GM18867 (cell line): ENCODE results near the gene PRICKLE1.

ENCODE experiments used
- ATAC-seq: cut with Tn5 transposase; IDR thresholded peaks from one replicate; pipeline ENCODE4 v1.9.1; 2021; ENCODE audit warnings: mild to moderate bottlenecking, moderate library complexity; ENCODE audit not compliant: unreplicated experiment

The PRICKLE1 gene

DNA sequence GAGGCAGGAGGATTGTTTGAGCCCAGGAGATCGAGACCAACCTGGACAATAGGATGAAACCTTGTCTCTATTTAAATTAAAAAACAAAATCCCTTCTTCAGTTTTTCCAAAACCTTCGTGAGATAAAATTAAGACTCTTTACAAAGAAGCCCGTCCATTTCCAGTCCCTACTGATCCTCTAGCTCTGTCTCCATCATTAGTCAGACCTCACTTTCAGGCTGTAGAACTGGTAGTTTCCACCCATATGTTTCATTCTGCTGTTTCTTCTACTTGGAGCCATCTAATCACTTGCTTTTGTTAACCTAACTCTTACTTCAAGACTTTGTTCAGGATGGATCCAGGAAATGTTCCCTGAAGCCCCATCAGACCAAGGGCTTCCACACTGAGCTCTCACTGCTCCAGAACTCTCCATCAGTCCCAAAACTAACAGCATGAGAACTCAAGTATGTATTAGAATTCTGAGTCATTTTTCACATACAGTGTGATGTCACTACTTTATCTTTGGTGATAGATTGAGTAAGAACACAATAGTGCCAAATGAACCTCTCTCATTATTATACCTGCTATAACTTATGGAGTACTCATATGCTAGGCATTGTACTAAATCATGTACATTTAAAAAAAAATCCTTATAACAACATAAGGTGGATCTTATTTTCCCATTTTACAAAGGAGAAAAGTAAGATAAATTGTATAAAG, 90.8 kb downstream of the PRICKLE1 start:
- no peak for ATAC-seq

DNA sequence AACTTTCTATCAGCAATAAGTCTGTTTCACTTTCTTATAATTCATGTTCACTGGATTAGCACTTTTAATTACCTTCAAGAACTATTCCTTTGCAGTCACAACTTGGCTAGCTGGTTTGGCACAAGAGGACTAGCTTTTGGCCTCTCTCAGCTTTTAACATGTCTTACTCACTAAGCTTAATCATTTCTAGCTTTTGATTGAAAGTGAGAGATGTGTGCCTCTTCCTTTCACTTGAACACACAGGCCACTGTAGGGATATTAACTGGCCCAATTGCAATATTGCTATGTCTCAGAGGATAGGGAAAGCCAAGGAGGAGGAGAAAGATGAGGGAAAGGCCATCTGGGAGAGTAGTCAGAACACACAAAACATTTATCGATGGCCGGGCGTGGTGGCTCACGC, 92.7 kb downstream of the PRICKLE1 start:
- no peak for ATAC-seq

DNA sequence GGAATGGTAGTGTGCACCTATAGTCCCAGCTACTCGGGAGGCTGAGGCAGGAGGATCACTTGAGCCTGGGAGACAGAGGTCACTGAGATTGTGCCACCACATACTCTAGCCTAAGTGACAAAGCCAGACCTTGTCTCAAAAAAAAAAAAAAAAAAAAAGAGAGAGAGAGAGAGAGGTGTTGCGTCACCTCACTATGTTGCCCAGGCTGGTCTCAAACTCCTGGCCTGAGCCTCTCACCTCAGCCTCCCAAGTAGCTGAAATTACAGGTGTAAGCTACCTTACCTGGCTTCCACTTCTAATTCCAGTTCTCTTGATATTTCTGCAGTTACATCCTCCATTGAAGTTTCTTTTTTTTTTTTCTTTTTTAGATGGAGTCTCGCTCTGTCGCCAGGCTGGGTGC, 94.3 kb downstream of the PRICKLE1 start:
- ATAC-seq, result no peak

DNA sequence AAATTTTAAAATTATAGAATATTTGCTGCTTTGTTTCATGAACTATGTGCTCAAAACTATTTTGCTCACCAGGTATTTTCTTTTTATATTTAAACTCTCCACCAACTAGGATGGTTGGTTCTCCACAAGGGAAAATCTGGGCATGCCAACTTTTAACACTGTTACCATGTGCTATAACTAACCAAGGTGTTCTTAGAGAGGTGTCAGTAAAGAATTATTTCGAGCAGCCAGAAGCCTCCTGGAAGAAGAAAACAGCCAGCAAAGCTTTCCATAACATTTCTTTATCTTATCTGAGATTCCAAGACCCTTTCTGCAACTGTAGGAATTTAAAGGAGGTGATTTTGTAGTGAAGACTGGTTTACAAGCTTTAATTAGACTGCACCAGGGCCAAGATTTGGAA, 97.3 kb downstream of the PRICKLE1 start:
- ATAC-seq, result no peak

DNA sequence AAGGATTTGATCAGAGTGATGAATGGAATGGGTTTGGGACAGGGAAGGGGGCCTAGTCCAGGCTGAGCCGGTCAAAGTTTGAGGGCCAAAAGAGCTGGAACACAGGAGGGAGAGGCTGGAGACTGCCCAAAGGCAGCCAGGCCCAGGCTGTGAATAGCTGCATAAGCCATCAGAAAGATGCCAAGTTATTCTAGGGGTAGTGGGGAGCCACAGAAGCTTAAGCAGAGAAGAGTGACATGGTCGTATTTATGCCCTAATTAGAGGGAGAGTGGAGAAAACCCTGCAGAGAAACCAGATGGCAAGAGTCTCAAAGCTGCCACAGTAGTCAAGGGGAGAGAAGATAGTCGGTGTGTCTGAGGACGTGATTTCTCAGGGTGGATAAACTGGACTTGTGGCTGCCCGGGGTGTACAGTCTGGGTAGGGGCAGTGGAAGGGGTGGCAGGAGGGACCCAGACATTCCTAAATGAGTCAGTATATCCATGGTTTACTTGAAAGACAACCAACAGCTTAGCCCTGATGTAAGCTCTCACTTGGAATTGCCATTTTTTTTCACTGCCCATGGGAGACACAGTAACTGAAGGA, 99.2 kb downstream of the PRICKLE1 start:
- ATAC-seq, result no peak

DNA sequence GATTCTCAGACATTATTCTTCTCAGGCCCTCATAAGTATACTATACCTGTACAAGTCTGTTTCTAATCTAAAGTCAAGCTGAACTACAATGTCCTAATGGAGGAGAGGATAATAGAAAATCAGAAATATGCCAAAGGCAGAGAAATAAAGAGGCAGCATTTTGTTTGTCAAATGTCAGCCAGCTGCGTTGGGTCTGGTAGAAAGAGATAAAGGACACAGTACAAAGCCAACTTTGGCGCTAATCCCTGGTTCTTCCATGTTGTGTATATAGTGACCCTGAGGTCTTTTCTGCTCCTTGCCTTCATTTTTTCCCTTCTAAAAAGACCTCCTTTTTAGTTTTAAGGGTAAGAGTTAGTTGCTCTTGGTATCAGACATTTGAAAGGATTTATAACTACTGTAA, 103.1 kb downstream of the PRICKLE1 start:
- ATAC-seq, result no peak

DNA sequence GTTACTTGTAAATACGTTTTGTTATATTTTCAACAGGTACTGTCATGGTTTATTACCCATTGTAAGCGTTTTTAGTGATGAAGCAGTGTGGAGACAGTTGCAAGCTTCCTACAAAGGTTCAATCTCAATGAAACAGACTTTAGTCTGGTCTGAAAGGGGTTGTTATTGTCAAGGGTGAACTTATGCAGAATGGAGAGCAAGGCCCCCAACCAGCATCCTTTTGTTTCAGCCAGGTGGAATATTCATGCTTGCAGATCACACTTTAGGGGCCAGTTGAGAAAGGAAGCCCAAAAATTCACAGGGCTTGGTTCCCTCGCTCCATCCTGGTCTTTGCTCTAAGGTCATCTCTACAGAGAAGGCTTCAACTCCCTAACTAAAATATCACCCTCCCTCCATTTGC, 103.7 kb downstream of the PRICKLE1 start:
- no peak for ATAC-seq

DNA sequence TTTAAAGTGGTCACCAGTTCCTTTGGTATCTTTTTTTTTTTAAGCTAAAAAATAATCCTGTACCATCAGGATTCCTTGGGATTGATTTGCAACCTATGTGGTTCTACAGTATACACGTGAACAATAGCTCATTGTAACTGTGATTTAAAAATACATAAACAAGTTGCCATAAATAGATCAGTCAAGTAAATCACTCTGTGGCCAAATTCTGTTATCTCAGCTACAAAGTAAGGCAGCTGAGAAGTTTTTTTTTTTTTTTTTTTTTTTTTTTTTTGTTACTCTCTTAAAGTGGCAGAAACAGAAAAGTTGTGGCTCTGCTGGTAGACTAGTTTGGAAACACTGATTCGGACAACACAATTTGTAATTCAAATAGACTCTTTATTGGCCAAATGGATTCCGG, 104.5 kb downstream of the PRICKLE1 start:
- no peak for ATAC-seq

DNA sequence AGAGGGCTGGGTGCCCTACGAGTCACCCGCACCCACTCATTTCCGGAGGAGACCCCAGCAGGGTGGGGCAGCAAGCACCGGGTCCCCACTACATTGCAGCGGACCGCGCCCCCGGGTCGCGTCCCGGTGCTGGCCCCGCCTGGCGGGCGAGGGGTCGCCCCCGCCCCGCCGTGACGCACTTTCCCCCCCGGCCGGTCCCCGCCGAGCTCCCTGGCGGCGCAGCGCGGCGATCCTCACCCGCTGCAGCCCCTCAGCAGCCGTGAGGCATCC, 106.1 kb downstream of the PRICKLE1 start:
- ATAC-seq, result peak; percentile 36

DNA sequence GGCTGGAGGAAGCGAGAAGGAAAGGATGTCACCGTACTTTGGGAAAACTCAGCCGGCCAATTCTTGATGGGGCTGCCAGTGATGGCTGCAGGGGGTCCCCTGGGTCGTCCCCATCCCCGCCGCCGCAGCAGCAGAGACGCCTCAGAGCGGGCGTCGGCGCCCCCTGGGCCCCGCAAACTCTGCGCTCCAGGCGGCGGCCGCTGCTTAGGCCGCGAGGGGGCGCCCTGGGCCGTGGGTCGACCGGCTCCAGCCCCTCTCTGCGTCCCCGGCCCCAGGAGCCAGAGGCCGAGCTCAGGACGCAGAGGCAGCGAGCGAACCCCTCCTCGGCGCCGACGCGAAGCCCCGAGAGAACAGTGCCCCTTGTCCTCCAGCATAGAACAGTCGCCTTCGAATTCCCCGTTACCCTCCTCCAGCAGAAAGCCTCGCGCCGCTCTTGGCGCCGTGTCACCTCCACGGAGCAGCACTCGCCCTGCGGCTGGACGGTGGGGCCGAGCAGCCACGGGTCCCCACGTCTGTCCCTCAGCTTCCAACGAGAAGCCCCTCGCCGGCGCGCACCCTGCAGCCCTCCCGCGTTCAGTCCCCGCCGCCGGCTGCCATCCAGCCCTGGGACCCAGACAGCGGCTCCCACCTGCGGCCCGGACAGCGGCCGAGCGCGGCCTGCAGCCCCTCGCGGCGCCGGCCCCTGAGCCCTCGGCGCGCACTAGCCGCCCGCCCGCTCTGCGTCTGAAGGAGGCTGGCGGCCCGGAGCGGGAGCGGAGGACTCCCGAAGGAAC, 106.6 kb downstream of the PRICKLE1 start:
- peak; percentile 82 for ATAC-seq

DNA sequence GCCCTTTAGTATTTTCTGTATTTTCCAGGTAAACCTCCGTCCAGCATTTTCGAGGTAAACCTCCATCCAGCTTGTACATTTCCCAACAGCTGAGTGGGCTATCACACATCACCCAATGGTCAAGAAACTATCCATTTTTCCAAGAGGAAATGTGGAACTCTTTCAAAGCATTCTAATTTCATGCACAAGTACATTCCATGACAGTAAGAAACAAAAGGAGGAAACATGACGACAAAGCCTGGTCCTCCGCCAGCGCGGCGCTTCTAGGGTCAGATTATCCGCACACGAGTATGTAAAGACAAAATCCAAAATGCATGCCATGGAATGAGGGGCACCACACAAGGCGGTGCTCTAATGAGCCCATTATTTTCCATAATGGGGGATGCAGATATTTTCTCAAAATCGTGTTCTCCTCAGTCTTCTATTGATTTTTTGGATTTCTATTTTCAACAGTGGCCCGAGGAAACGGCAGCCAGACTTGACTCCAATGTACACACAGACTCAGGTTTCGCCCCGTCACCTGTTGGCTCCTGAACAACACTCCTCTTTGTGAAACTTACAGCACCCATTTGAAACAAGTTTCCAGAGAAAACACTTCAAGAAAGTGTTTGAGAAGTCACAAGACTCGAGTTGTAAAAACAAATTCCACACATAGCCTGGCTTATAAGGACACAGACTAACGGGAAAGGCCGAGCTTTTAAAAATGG, 107.4 kb downstream of the PRICKLE1 start:
- no peak for ATAC-seq

DNA sequence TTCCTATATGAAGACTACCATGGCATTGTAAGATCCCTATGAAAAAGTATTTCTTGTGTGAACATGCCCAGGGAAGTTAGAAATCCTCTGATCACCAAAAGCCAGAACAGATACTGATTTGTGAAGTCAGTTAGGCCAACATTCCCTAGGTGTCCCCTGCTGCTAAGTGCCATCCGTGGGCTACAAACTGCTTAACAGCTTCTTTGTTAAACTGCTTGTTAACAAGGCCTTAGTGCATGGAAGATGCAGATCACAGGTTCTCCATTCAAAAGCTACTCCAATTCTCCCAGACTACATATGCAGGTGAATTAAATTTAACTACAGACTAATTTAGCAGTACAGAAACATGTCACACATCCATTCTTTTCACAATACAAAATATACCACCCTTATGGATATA, 108.2 kb downstream of the PRICKLE1 start:
- no peak for ATAC-seq

DNA sequence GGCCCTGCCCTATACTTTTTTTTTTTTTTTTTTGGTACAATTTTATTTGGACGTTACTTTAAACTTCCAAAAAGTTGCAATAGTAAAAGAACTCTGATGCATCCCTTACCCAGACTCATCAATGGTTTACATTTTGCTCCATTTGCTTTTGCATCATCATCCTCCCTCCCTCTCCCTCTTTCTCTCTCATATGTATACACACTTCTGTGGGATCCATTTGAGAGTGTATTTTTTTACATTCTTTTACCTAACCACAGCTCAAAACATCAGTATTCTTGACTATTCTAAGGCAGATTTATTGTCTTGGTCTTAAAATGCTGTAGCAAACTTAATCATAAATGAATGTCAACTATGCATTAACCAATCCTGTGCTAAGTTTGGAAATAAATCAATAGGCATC, 111.6 kb downstream of the PRICKLE1 start:
- no peak for ATAC-seq

DNA sequence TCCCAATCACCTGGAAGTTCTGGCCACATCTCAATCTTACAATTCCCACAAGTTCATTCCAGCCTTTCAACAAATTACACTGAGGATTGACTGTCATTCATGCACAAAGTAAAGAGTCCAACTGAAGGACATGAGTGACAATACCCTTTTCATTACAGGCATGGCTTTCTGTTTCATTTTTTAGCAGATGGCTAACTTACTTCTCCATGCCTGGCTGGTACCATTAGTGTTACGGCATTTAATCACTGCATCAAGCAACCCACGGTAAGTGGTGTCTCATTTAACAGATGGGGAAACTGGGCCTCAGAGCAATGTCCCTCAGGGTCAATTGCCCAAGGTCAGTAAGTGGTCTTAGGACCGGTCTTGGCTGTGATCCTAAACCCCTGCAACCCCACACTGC, 114.4 kb downstream of the PRICKLE1 start:
- ATAC-seq, result peak; percentile 69

DNA sequence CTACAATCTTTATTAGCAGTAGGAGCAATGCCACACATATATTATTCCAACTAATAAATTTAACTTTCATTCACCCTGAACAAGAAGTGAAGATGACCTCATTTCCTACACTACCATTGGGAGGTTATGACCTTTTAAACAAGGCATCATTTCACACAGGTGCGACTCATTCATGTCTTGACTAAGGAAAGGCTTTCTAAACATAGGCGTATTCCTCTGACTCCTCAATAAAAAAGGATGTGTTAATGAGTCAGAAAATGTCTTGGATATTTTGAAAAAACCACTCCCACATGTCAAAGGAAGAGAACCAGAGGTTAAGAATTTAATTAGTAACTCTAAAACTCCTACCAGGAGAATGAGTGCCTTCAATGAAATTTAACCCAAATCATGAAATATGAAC, 115.2 kb downstream of the PRICKLE1 start:
- ATAC-seq, result no peak

DNA sequence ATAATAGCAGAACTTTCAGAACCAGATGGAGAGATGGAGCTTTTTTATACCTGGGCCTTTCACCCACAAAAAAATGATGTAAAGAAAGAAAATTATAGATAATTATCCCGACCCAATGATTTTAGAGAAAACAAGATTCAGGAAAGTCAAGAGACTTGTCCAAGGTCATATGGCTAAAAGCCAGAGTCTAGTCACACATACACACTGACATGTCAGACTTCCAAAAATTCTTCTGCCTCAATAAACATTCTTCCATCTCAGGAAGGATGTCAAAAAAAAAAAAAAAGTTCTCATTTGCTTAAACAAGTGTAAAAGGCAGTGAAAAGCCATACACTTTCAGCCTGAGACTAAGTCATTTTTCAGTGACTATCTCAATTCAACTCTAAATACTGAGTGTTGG, 116.0 kb downstream of the PRICKLE1 start:
- ATAC-seq, result no peak

DNA sequence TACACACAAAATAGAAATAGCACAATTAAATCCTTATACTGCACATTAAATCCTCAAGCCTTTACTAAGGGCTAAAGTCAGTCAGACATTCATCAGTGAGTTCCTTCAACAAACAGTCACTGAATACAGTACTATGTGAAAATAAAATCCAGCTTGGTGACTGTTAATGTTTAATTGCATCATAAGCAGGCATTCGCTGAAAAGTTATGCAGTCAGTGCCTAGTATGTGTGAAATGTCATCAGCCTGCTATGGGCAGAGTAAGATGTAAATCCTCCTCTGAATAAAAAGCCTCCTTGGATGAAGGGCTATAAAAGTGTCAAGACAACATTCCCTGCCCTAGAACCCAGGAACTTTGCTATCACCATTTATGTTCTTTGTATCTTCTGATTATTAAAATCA, 116.4 kb downstream of the PRICKLE1 start:
- ATAC-seq, result no peak

DNA sequence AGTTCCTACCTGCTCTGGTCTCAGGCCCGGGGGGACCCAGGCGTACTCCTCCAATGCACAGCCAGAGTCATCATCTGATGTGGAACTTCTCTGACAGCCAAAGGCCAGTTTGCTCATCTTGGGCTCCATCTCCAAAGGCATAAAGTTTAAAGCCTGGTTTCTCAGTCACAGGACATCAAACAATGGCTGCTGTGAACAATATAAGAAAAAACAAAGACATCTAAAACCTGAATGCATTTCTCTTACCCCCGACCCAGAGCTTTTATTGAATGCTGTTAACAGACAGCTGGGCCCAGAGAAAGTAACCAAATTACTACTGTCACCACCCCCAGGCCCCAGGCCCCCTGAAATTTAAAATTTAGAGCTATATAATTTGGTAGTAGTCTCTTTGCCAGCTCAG, 117.2 kb downstream of the PRICKLE1 start:
- no peak for ATAC-seq

DNA sequence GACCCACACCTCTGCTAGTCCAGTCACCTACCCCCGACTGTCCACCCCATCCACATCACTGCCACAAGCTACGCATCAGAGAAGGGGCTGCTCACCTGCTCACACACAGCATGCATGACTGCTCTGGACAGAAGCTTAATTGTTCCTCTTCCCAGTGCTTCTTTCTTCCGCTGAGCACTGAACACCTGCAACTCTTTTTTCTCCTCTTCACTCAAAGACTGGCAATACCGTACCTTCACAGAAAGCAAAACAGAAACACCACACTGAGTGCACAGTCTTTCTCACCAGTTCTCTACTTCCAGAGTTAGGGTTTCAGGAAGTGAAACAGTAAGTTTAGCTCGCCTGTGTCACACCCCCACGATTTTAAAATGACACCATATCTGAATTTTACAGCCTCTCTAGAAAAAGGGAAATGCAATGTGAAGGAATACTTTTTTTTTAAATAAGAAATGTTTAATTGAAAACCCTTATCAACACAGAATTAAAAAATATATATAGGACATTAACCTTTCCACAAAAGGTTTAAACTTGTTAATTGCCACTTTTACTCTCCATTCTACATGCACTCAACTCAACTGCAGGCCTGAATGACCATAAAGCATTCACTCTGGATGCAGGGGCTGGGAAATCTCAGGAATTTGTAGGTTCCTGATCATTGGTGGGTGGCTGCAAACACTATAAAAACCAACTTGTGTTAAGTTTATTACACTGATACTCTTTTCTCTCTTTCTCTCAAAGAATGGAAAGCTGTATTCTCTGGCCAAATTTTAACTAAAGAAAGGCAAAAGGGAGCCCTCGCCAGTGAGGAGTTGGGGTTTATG, 120.0 kb downstream of the PRICKLE1 start:
- peak; percentile 98 for ATAC-seq

DNA sequence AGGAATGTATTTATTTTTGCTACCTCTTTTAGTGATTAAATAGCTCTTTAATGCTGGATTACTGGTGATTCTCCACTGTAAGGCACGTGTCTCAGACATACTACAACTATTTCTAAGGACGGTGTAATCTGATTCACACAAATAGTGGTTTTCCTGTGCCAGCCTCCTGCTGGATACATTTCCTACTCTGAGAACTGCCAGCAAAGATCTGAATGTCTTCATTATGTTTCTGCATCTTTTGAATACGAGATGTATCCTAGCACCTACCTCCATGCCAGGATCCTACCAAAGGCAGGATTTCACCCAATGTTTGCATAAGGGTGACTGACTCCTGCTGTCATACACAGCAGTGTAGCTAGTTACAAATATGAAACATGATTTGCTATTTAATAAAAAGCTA, 120.6 kb downstream of the PRICKLE1 start:
- peak; percentile 2 for ATAC-seq

DNA sequence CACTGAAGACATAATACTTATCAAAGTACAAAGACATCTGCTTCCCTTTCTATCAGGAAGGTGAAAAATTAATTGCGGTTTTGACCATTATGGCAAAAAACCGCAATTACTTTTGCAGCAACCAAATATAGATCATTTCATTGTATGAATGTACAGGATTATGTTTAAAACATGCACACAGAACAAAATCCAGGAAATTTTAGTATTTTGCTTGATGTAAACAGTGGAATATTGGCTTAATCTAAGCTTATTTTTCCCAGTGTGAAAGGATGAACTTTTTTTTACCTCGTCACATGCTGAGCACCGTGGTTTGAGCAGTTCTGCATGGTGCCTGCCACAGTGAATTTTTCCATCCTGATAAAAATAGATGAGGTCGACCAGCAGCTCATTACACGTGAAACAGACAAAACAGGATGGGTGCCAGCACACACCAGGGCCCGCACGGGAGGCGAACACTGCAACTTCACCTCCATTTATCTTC, 121.2 kb downstream of the PRICKLE1 start:
- ATAC-seq, result peak; percentile 18
